HFF-Myc (cell line): Measurements from ENCODE around the gene PROSER2.

Source experiments
- DNase-seq: peaks from one replicate; pipeline ENCODE4 v3.0.0-alpha.2; 2011; ENCODE audit warnings: low read depth; ENCODE audit errors: extremely low read depth
- H3K4me3 ChIP-seq: replicated peaks from 2 replicates; pipeline ENCODE4 v1.5.1; 2011; ENCODE audit warnings: low read depth, mild to moderate bottlenecking, control low read depth, low read length
- TF ChIP-seq, protein P1 (sequence below): IDR thresholded peaks from 2 replicates; pipeline ENCODE4 v1.5.1; 2012; ENCODE audit warnings: mild to moderate bottlenecking, low read depth, low read length, control low read depth; ENCODE audit errors: missing control alignments

The PROSER2 gene

DNA sequence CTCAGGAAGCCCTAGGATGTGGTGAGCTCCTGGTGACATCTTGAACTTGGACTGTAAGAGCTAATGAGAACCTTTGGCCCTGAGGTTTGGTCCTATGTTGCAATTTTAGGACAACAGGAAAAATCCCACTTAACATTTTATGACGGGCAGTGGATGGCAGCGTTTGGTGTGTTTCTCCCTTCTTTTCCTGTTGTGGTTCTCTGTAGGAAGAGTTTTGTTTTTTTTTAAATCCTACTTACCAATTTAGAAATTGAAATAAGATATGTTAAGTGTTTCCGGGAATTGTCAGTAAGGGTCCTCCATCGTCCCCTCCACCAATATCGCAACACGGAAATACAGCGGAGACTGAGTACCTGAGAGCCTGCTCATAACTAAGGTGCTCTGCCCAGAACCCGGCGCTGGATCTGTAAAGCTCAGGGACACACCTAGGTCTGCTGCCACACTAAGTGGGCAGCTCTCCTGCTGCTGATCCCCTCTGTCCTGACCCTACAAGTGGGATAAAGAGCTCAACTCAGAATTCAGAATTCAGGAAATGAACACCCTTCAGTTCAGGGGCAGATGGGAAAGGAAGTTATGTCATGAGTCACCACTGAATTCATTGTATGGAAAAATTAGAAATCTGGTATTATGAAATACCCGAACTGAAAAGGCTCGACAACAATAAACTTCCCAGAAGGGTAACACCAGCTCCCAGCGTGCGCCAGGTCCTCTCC is 9.1 kb upstream of the PROSER2 start:
- TF ChIP-seq, protein P1, sequence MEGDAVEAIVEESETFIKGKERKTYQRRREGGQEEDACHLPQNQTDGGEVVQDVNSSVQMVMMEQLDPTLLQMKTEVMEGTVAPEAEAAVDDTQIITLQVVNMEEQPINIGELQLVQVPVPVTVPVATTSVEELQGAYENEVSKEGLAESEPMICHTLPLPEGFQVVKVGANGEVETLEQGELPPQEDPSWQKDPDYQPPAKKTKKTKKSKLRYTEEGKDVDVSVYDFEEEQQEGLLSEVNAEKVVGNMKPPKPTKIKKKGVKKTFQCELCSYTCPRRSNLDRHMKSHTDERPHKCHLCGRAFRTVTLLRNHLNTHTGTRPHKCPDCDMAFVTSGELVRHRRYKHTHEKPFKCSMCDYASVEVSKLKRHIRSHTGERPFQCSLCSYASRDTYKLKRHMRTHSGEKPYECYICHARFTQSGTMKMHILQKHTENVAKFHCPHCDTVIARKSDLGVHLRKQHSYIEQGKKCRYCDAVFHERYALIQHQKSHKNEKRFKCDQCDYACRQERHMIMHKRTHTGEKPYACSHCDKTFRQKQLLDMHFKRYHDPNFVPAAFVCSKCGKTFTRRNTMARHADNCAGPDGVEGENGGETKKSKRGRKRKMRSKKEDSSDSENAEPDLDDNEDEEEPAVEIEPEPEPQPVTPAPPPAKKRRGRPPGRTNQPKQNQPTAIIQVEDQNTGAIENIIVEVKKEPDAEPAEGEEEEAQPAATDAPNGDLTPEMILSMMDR: no peak
- DNase-seq: no peak
- no peak overlapping the region for H3K4me3 ChIP-seq

DNA sequence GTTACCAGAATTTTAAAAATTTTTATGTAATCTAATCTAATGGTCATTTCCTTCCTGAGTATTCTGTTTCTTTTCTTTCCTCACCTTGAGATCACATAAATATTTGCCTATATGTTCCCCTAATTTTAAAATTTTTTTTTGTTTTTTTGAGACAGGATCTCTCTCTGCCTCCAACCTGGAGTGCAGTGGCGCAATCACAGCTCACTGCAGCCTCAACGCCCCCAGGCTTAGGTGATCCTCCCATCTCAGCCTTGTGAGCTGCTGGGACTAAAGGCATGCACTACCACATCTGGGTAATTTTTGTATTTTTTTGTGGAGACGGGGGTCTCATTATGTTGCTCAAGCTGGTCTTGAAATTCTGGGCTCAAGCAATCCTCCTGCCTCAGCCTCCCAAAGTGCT is 4.1 kb upstream of the PROSER2 start:
- TF ChIP-seq, protein P1: no peak
- no peak overlapping the region for H3K4me3 ChIP-seq
- no peak for DNase-seq

DNA sequence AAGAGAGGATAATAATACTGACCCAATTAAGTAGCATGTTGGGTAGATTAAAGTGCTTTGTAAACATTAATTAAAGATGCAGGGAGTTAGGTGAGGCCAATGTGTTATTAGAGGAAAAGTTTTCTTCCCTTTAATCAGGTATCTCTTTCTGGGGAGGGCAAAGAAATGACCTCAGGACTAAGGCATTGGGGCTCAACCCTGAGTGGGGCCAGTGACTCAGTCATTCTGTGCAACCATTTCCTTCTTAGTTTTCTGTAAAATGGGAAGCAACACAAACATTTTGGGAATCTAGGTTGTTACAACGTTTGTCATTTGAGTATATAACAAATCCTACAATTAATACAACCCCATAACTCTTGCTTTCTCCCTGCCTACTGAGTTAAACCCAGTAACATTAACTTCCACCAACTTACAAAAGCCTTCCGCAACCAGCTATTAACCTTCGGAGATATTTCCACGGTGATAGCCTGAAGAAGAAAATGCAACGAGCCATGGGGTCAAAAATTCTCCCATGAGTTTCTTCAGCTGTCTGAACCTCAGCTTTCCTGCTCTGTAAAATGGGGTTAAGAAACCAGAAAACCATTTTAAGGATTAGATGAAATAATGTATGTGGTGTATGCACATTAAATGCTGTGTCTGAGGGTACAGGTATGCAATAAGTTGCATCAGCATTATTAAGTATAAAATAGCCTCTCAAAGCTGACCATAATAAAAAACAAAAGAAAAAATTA is 965 bp upstream of the PROSER2 start:
- H3K4me3 ChIP-seq: no peak overlapping the region
- TF ChIP-seq, protein P1: no peak
- DNase-seq: no peak

DNA sequence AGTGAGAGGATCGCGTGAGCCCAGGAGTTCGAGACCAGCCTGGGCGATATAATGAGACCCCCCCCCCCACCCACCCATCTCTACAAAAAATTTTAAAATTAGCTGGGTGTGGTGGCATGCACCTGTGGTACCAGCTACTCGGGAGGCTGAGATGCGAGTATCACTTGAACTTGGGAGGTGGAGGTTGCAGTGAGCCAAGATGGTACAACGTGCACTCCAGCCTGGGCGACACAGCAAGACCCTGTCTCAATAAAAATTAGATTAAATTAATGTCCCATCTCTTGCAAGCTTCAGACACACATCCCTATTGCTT is 391 bp upstream of the PROSER2 start:
- TF ChIP-seq, protein P1: no peak
- DNase-seq: no peak
- H3K4me3 ChIP-seq: peak overlapping the region; percentile 53

DNA sequence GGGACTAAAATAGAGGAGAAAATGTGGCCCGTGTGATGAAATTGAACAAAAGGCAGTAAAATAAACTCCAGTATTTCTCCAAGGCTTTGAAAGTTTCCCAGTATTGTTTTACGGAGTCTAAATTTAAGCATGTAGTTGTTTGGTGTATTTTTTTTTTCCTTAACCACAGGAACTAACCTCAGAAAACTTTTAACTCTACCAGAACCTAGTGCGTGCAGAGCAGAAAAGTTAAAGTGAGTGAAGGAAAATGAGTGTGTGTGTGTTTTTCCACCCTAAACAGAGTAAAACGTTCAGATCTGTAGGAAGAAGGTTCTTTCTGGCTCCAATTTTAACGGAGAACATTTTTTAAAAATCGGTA is 812 bp downstream of the PROSER2 start:
- H3K4me3 ChIP-seq: peak overlapping the region; percentile 53
- no peak for DNase-seq
- TF ChIP-seq, protein P1: no peak

DNA sequence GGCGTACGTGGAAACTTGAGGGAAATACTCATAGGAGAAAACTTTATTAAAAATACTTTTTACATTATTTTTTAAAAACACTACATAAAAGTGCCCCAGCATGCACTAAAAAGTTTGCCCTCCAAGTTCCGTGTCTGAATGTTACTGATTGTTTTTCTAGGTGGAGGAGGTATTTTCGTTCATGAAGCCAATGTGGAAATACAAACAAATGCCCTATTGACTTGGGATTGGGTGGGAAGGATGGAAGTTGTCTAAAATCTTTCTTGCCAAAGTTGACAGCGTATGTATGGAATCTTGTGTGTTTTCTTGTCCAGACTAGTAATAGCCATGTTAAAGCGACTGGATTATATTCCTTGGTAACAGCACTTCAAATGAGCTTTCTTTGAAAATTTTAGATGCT is 1.2 kb downstream of the PROSER2 start:
- no peak overlapping the region for H3K4me3 ChIP-seq
- TF ChIP-seq, protein P1: no peak
- DNase-seq: no peak
